HepG2 (cell line): ENCODE measurements around the gene CADM2. TPM values are rescaled to one million over a fixed set of nuclear protein-coding genes. Genes with fewer than 3 reads are reported as not detected.

Source experiments
- EED ChIP-seq: sonication (generic); formaldehyde crosslinking; IDR thresholded peaks from 2 replicates; pipeline ENCODE4 v1.5.0; 2020; ENCODE audit warnings: mild to moderate bottlenecking, missing genetic modification reagents
- KDM6A ChIP-seq: IDR thresholded peaks from 2 replicates; pipeline ENCODE4 v1.6.1; 2016; ENCODE audit warnings: low read depth
- NFYB ChIP-seq: sonication (generic); formaldehyde crosslinking; IDR thresholded peaks from 2 replicates; pipeline ENCODE4 v1.4.0; 2020; ENCODE audit warnings: missing genetic modification reagents
- SALL2 ChIP-seq: sonication (generic); formaldehyde crosslinking; IDR thresholded peaks from 2 replicates; pipeline ENCODE4 v1.8.1; 2023; ENCODE audit warnings: mild to moderate bottlenecking, missing genetic modification reagents, inconsistent platforms
- ZBTB20 ChIP-seq: sonication (generic); formaldehyde crosslinking; IDR thresholded peaks from 2 replicates; pipeline ENCODE4 v1.8.1; 2023; ENCODE audit warnings: missing genetic modification reagents, low read depth, mild to moderate bottlenecking, borderline replicate concordance
- ZFP36L2 ChIP-seq: sonication (generic); formaldehyde crosslinking; IDR thresholded peaks from 2 replicates; pipeline ENCODE4 v1.4.0; 2020; ENCODE audit warnings: missing genetic modification reagents
- ZFX ChIP-seq: sonication (generic); formaldehyde crosslinking; IDR thresholded peaks from 2 replicates; pipeline ENCODE4 v1.4.0; 2020; ENCODE audit warnings: mild to moderate bottlenecking, low read depth, missing genetic modification reagents, moderate library complexity
- ZNF329 ChIP-seq: sonication (generic); formaldehyde crosslinking; IDR thresholded peaks from 2 replicates; pipeline ENCODE4 v1.9.0; 2021; ENCODE audit warnings: low read depth, mild to moderate bottlenecking, missing genetic modification reagents
- ZNF350 ChIP-seq: sonication (generic); formaldehyde crosslinking; IDR thresholded peaks from 2 replicates; pipeline ENCODE4 v1.4.0; 2020; ENCODE audit warnings: mild to moderate bottlenecking, low read depth, missing genetic modification reagents, borderline replicate concordance
- ZNF550 ChIP-seq: sonication (generic); formaldehyde crosslinking; IDR thresholded peaks from 2 replicates; pipeline ENCODE4 v1.4.0; 2020; ENCODE audit warnings: mild to moderate bottlenecking, missing genetic modification reagents, borderline replicate concordance
- ZNF776 ChIP-seq: sonication (generic); formaldehyde crosslinking; IDR thresholded peaks from 2 replicates; pipeline ENCODE4 v1.4.0; 2020; ENCODE audit warnings: mild to moderate bottlenecking, missing genetic modification reagents
- polyA plus RNA-seq, 8 experiments: library from polyadenylated mRNA; depleted of rRNA in 3 of 8; stranded (reverse) in 7 of 8; unstranded in 1 of 8; fragments of >200 nt; fragmentation: Illumina TruSeq in 4 of 8; extraction: Trizol in 4 of 8; gene quantifications; 2 replicates each; pipeline versions ENCODE4 v1.2.1 to v1.2.3, GENCODE V29; 2011 to 2016; ENCODE audit warnings: low read depth in 4 of 8, missing spikeins in 1 of 8, mixed read lengths in 1 of 8; ENCODE audit not compliant: insufficient read depth in 1 of 8
- total RNA-seq, 5 experiments: library from RNA; depleted of rRNA; stranded (reverse); fragments of >200 nt; fragmentation: Illumina TruSeq; extraction: Trizol; gene quantifications; 2 replicates each; pipeline ENCODE4 v1.2.3, GENCODE V29; 2016; ENCODE audit warnings: low read depth in 1 of 5
- TF ChIP-seq, protein P1 (sequence below): sonication (generic); formaldehyde crosslinking; IDR thresholded peaks from 2 replicates; pipeline ENCODE4 v1.8.0; 2022; ENCODE audit warnings: missing genetic modification reagents, low read depth, mild to moderate bottlenecking, borderline replicate concordance
- TF ChIP-seq, protein P2 (sequence below): sonication (generic); formaldehyde crosslinking; IDR thresholded peaks from 2 replicates; pipeline ENCODE4 v1.4.0; 2020; ENCODE audit warnings: missing genetic modification reagents
- TF ChIP-seq, protein P3 (sequence below): sonication (generic); formaldehyde crosslinking; conservative IDR thresholded peaks from 2 replicates; pipeline ENCODE4 v1.4.0; 2020; ENCODE audit warnings: missing genetic modification reagents
- TF ChIP-seq, protein P4 (sequence below): sonication (generic); formaldehyde crosslinking; IDR thresholded peaks from 2 replicates; pipeline ENCODE4 v1.4.0; 2020; ENCODE audit warnings: mild to moderate bottlenecking, missing genetic modification reagents, borderline replicate concordance
- TF ChIP-seq, protein P5 (sequence below): IDR thresholded peaks from 2 replicates; pipeline ENCODE4 v1.6.1; 2016; ENCODE audit warnings: mild to moderate bottlenecking, missing biosample characterization, missing genetic modification reagents

Gene CADM2
- total and polyA plus RNA-seq, 2 of the 13 experiments (the other 11 are each of a cell fraction or from before 2014, with no cell fraction given), result not detected

DNA sequence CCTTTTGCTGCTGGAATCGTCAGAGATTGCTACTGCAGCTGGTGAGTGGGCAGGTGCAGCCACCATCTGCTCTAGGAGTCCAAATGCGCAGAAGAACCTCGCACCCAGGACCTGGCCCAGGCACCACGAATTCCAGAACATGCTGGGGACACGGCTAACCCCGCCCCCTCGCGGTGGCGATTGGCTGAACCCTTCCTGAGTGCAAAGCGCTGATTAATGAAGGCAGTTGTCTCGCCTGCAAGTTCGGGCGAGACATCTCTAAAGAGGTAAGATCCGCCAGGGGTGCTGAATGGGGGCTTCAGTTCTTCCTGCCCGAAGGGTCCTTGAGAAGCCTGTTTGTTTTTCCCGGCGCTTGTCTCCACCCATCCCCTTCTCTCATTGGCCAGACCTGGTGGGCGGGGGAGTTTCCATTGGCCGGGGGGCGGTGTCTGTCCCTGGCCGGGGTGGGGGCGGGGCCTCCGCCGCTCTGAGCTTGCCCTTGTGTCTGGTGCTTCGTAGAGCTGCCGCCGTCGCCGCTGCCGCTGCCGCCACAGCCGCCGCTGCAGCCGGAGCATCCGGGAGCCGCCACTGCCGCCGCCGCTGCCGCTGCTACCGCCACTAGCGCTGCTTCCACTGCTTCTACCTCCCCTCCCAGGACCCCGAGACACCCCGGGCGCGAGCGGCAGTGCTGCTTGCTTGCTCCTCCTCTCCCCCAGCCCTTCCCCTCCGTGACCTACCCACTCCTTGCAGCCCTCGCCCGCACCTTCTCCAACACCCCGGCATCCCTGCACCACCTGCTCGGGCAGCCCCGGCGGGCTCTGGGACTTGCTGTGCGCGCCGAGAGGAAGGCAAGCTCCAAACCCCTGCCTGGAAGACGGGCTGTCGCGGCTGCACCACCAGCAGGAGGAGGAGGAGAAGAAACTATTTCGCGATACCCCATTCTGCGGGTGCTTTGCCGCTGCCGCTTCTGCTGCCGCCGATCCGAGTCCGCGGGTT lies at the start of gene CADM2 (continued):
- TF ChIP-seq, protein P1, sequence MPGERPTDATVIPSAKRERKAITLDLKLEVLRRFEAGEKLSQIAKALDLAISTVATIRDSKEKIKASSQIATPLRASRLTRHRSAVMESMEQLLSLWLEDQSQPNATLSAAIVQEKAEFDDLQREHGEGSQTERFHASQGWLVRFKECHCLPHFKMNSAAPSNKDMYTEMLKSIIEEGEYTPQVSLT (CRISPR knock-in tag), result no peak
- TF ChIP-seq SALL2 (CRISPR knock-in tag) (peak; percentile 46; the same call in 1 of the 2 replicates), NFYB (CRISPR knock-in tag) (peak; percentile 64), ZNF550 (no peak), ZBTB20 (CRISPR knock-in tag) (0 out of 2 replicates have a peak, but pooled peaks have one; percentile 26), ZFP36L2 (no peak), ZNF329 (CRISPR knock-in tag) (no peak), ZNF350 (CRISPR knock-in tag) (0 out of 2 replicates have a peak, but pooled peaks have one; percentile 2), EED (CRISPR knock-in tag) (peak; percentile 60; the same call in 1 of the 2 replicates), ZNF776 (CRISPR knock-in tag) (no peak), KDM6A (CRISPR knock-in tag) (no peak), ZFX (CRISPR knock-in tag) (no peak)
- TF ChIP-seq, protein P2, sequence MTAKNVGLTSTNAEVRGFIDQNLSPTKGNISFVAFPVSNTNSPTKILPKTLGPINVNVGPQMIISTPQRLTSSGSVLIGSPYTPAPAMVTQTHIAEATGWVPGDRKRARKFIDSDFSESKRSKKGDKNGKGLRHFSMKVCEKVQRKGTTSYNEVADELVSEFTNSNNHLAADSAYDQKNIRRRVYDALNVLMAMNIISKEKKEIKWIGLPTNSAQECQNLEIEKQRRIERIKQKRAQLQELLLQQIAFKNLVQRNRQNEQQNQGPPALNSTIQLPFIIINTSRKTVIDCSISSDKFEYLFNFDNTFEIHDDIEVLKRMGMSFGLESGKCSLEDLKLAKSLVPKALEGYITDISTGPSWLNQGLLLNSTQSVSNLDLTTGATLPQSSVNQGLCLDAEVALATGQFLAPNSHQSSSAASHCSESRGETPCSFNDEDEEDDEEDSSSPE, result 0 out of 2 replicates have a peak, but pooled peaks have one; percentile 18
- TF ChIP-seq, protein P3, sequence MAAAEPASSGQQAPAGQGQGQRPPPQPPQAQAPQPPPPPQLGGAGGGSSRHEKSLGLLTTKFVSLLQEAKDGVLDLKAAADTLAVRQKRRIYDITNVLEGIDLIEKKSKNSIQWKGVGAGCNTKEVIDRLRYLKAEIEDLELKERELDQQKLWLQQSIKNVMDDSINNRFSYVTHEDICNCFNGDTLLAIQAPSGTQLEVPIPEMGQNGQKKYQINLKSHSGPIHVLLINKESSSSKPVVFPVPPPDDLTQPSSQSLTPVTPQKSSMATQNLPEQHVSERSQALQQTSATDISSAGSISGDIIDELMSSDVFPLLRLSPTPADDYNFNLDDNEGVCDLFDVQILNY (CRISPR knock-in tag), result no peak; the same call in 1 of the 2 replicates
- TF ChIP-seq, protein P4, sequence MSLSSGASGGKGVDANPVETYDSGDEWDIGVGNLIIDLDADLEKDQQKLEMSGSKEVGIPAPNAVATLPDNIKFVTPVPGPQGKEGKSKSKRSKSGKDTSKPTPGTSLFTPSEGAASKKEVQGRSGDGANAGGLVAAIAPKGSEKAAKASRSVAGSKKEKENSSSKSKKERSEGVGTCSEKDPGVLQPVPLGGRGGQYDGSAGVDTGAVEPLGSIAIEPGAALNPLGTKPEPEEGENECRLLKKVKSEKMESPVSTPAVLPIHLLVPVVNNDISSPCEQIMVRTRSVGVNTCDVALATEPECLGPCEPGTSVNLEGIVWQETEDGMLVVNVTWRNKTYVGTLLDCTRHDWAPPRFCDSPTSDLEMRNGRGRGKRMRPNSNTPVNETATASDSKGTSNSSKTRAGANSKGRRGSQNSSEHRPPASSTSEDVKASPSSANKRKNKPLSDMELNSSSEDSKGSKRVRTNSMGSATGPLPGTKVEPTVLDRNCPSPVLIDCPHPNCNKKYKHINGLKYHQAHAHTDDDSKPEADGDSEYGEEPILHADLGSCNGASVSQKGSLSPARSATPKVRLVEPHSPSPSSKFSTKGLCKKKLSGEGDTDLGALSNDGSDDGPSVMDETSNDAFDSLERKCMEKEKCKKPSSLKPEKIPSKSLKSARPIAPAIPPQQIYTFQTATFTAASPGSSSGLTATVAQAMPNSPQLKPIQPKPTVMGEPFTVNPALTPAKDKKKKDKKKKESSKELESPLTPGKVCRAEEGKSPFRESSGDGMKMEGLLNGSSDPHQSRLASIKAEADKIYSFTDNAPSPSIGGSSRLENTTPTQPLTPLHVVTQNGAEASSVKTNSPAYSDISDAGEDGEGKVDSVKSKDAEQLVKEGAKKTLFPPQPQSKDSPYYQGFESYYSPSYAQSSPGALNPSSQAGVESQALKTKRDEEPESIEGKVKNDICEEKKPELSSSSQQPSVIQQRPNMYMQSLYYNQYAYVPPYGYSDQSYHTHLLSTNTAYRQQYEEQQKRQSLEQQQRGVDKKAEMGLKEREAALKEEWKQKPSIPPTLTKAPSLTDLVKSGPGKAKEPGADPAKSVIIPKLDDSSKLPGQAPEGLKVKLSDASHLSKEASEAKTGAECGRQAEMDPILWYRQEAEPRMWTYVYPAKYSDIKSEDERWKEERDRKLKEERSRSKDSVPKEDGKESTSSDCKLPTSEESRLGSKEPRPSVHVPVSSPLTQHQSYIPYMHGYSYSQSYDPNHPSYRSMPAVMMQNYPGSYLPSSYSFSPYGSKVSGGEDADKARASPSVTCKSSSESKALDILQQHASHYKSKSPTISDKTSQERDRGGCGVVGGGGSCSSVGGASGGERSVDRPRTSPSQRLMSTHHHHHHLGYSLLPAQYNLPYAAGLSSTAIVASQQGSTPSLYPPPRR (CRISPR knock-in tag), result no peak
- TF ChIP-seq, protein P5, sequence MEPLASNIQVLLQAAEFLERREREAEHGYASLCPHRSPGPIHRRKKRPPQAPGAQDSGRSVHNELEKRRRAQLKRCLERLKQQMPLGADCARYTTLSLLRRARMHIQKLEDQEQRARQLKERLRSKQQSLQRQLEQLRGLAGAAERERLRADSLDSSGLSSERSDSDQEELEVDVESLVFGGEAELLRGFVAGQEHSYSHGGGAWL (CRISPR knock-in tag), result no peak
